ENCODE data around the gene FBXL19. TPM values are rescaled to one million over a fixed set of nuclear protein-coding genes. Genes with fewer than 3 reads are reported as not detected.

FBXL19 gene
- total and polyA plus RNA-seq, 5 donors from 2014 or later: 0.14 to 13.0 (median 0.19) TPM; not detected in 1

GRCh38 chr16:30980023-30980371 lies 56.6 kb downstream of the FBXL19 start:
- H3K9me3 ChIP-seq (ENCODE audit: control insufficient read depth in 2 of 2, low read length in 2 of 2): no peaks in the 10 kb centered on the region
- ATAC-seq (ENCODE audit: low read depth in 2 of 2): no peak
- H3K36me3 Mint-ChIP-seq: peaks cover 21% of the 10 kb centered on the region
- no peak overlapping the region for H3K27ac Mint-ChIP-seq
- peaks cover 4% of the 10 kb centered on the region for H3K4me1 ChIP-seq (ENCODE audit: control insufficient read depth, insufficient read depth, low read length, poor library complexity, severe bottlenecking)
- peaks cover 0 to 1% (median 0%) of the 10 kb centered on the region in 7 donors for H3K9me3 Mint-ChIP-seq
- H3K27me3 ChIP-seq (ENCODE audit: control insufficient read depth, insufficient read depth, low read length): no peaks in the 10 kb centered on the region
- H3K4me3 Mint-ChIP-seq: no peak overlapping the region
- peaks cover 0 to 14% (median 3%) of the 10 kb centered on the region in 4 donors for H3K4me1 Mint-ChIP-seq
- peaks cover 54% of the 10 kb centered on the region for H3K36me3 ChIP-seq (ENCODE audit: control insufficient read depth, insufficient read depth, low read length)
- no peak overlapping the region for H3K4me3 ChIP-seq (ENCODE audit: low read depth, low read length)
- DNase-seq: no peak
- H3K27ac ChIP-seq (ENCODE audit: insufficient read depth, low read length, poor library complexity, severe bottlenecking): no peak overlapping the region
- no peaks in the 10 kb centered on the region for H3K27me3 Mint-ChIP-seq

- H3K4me3 ChIP-seq (ENCODE audit: low read depth, low read length): no peak overlapping the region
- H3K27me3 ChIP-seq (ENCODE audit: control insufficient read depth, insufficient read depth, low read length): no peaks in the 10 kb centered on the region
- peaks cover 0 to 14% (median 3%) of the 10 kb centered on the region in 4 donors for H3K4me1 Mint-ChIP-seq
- H3K27ac Mint-ChIP-seq: no peak overlapping the region
- peaks cover 53% of the 10 kb centered on the region for H3K36me3 ChIP-seq (ENCODE audit: control insufficient read depth, insufficient read depth, low read length)
- H3K27ac ChIP-seq (ENCODE audit: insufficient read depth, low read length, poor library complexity, severe bottlenecking): no peak overlapping the region
- no peak overlapping the region for H3K4me3 Mint-ChIP-seq
- peaks cover 21% of the 10 kb centered on the region for H3K36me3 Mint-ChIP-seq
- peaks cover 0 to 1% (median 0%) of the 10 kb centered on the region in 7 donors for H3K9me3 Mint-ChIP-seq
- peaks cover 7% of the 10 kb centered on the region for H3K4me1 ChIP-seq (ENCODE audit: control insufficient read depth, insufficient read depth, low read length, poor library complexity, severe bottlenecking)
- no peaks in the 10 kb centered on the region for H3K9me3 ChIP-seq (ENCODE audit: control insufficient read depth in 2 of 2, low read length in 2 of 2)
- no peaks in the 10 kb centered on the region for H3K27me3 Mint-ChIP-seq
- no peak for ATAC-seq (ENCODE audit: low read depth in 2 of 2)
- DNase-seq: no peak
Measured at GRCh38 chr16:30980434-30980833, 57.1 kb downstream of the FBXL19 start.

- Mint-ChIP-seq H3K27me3 (no peaks in the 10 kb centered on the region), H3K9me3 (peaks cover 0 to 1% (median 0%) of the 10 kb centered on the region in 7 donors), H3K36me3 (peaks cover 15% of the 10 kb centered on the region), H3K27ac (peak overlapping the region in 1 of 3 donors; percentile 33), H3K4me3 (no peak overlapping the region), H3K4me1 (peaks cover 0 to 12% (median 1%) of the 10 kb centered on the region in 4 donors)
- DNase-seq: no peak
- Histone ChIP-seq H3K36me3 (ENCODE audit: control insufficient read depth, insufficient read depth, low read length) (peaks cover 48% of the 10 kb centered on the region), H3K9me3 (ENCODE audit: control insufficient read depth in 2 of 2, low read length in 2 of 2) (no peaks in the 10 kb centered on the region), H3K4me3 (ENCODE audit: low read depth, low read length) (no peak overlapping the region), H3K27ac (ENCODE audit: insufficient read depth, low read length, poor library complexity, severe bottlenecking) (no peak overlapping the region), H3K27me3 (ENCODE audit: control insufficient read depth, insufficient read depth, low read length) (no peaks in the 10 kb centered on the region), H3K4me1 (ENCODE audit: control insufficient read depth, insufficient read depth, low read length, poor library complexity, severe bottlenecking) (peaks cover 7% of the 10 kb centered on the region)
- no peak for ATAC-seq (ENCODE audit: low read depth in 2 of 2)
Measured at GRCh38 chr16:30980959-30981358, 57.6 kb downstream of the FBXL19 start.

GRCh38 chr16:30982548-30983288 lies 59.3 kb downstream of the FBXL19 start:
- Mint-ChIP-seq H3K4me3 (peak overlapping the region in 1 of 4 donors; percentile 63), H3K36me3 (peaks cover 14% of the 10 kb centered on the region), H3K9me3 (peaks cover 0 to 1% (median 0%) of the 10 kb centered on the region in 7 donors), H3K27ac (peak overlapping the region in 1 of 3 donors; percentile 47), H3K4me1 (peaks cover 0 to 11% (median 1%) of the 10 kb centered on the region in 4 donors), H3K27me3 (no peaks in the 10 kb centered on the region)
- Histone ChIP-seq H3K9me3 (ENCODE audit: control insufficient read depth in 2 of 2, low read length in 2 of 2) (no peaks in the 10 kb centered on the region), H3K27ac (ENCODE audit: insufficient read depth, low read length, poor library complexity, severe bottlenecking) (no peak overlapping the region), H3K27me3 (ENCODE audit: control insufficient read depth, insufficient read depth, low read length) (no peaks in the 10 kb centered on the region), H3K4me1 (ENCODE audit: control insufficient read depth, insufficient read depth, low read length, poor library complexity, severe bottlenecking) (peaks cover 7% of the 10 kb centered on the region), H3K4me3 (ENCODE audit: low read depth, low read length) (no peak overlapping the region), H3K36me3 (ENCODE audit: control insufficient read depth, insufficient read depth, low read length) (peaks cover 34% of the 10 kb centered on the region)
- ATAC-seq (ENCODE audit: low read depth in 2 of 2): no peak
- no peak for DNase-seq

GRCh38 chr16:30983289-30983889 lies 60.0 kb downstream of the FBXL19 start:
- Mint-ChIP-seq H3K27me3 (no peaks in the 10 kb centered on the region), H3K4me1 (peaks cover 0 to 11% (median 1%) of the 10 kb centered on the region in 4 donors), H3K36me3 (peaks cover 14% of the 10 kb centered on the region), H3K9me3 (peaks cover 0 to 1% (median 0%) of the 10 kb centered on the region in 7 donors), H3K4me3 (no peak overlapping the region), H3K27ac (peak overlapping the region in 1 of 3 donors; percentile 23)
- no peak overlapping the region for H3K4me3 ChIP-seq (ENCODE audit: low read depth, low read length)
- H3K4me1 ChIP-seq (ENCODE audit: control insufficient read depth, insufficient read depth, low read length, poor library complexity, severe bottlenecking): peaks cover 7% of the 10 kb centered on the region
- H3K36me3 ChIP-seq (ENCODE audit: control insufficient read depth, insufficient read depth, low read length): peaks cover 34% of the 10 kb centered on the region
- H3K9me3 ChIP-seq (ENCODE audit: control insufficient read depth in 2 of 2, low read length in 2 of 2): no peaks in the 10 kb centered on the region
- no peaks in the 10 kb centered on the region for H3K27me3 ChIP-seq (ENCODE audit: control insufficient read depth, insufficient read depth, low read length)
- DNase-seq (no peak), ATAC-seq (ENCODE audit: low read depth in 2 of 2) (no peak)
- no peak overlapping the region for H3K27ac ChIP-seq (ENCODE audit: insufficient read depth, low read length, poor library complexity, severe bottlenecking)

- DNase-seq: no peak
- Histone ChIP-seq H3K36me3 (ENCODE audit: control insufficient read depth, insufficient read depth, low read length) (peaks cover 34% of the 10 kb centered on the region), H3K9me3 (ENCODE audit: control insufficient read depth in 2 of 2, low read length in 2 of 2) (no peaks in the 10 kb centered on the region), H3K27me3 (ENCODE audit: control insufficient read depth, insufficient read depth, low read length) (no peaks in the 10 kb centered on the region), H3K4me3 (ENCODE audit: low read depth, low read length) (no peak overlapping the region), H3K4me1 (ENCODE audit: control insufficient read depth, insufficient read depth, low read length, poor library complexity, severe bottlenecking) (peaks cover 7% of the 10 kb centered on the region), H3K27ac (ENCODE audit: insufficient read depth, low read length, poor library complexity, severe bottlenecking) (no peak overlapping the region)
- no peaks in the 10 kb centered on the region for H3K27me3 Mint-ChIP-seq
- H3K9me3 Mint-ChIP-seq: peaks cover 0 to 1% (median 0%) of the 10 kb centered on the region in 7 donors
- ATAC-seq (ENCODE audit: low read depth in 2 of 2): no peak
- no peak overlapping the region for H3K4me3 Mint-ChIP-seq
- peaks cover 0 to 9% (median 0%) of the 10 kb centered on the region in 4 donors for H3K4me1 Mint-ChIP-seq
- peaks cover 10% of the 10 kb centered on the region for H3K36me3 Mint-ChIP-seq
- no peak overlapping the region for H3K27ac Mint-ChIP-seq
Measured at GRCh38 chr16:30983898-30984610, 60.7 kb downstream of the FBXL19 start.

GRCh38 chr16:30984669-30985400 lies 61.5 kb downstream of the FBXL19 start, which contains the start of gene HSD3B7:
HSD3B7 (plus strand) TSS chr16:30985207; CDS start chr16:30985659, 452 bp downstream.
- Histone ChIP-seq H3K27me3 (ENCODE audit: control insufficient read depth, insufficient read depth, low read length) (no peaks in the 10 kb centered on the region), H3K27ac (ENCODE audit: insufficient read depth, low read length, poor library complexity, severe bottlenecking) (no peak within 1 kb of the TSS), H3K9me3 (ENCODE audit: control insufficient read depth in 2 of 2, low read length in 2 of 2) (no peaks in the 10 kb centered on the region), H3K36me3 (ENCODE audit: control insufficient read depth, insufficient read depth, low read length) (peaks cover 29% of the 10 kb centered on the region), H3K4me1 (ENCODE audit: control insufficient read depth, insufficient read depth, low read length, poor library complexity, severe bottlenecking) (peaks cover 7% of the 10 kb centered on the region), H3K4me3 (ENCODE audit: low read depth, low read length) (no peak within 1 kb of the TSS)
- peak; percentile 67 to 72 (median 68) for DNase-seq
- H3K9me3 Mint-ChIP-seq: peaks cover 0 to 1% (median 0%) of the 10 kb centered on the region in 7 donors
- H3K4me3 Mint-ChIP-seq: no peak within 1 kb of the TSS
- ATAC-seq (ENCODE audit: low read depth in 2 of 2): peak; percentile 62 to 70
- peaks cover 10% of the 10 kb centered on the region for H3K36me3 Mint-ChIP-seq
- no peaks in the 10 kb centered on the region for H3K27me3 Mint-ChIP-seq
- peak within 1 kb of the TSS in 1 of 3 donors; percentile 80 for H3K27ac Mint-ChIP-seq
- peaks cover 0 to 9% (median 0%) of the 10 kb centered on the region in 4 donors for H3K4me1 Mint-ChIP-seq

All from CD4-positive, CD25-positive, alpha-beta regulatory T cell (primary cell).